HEK293 (cell line): ENCODE results near the gene ACOT7.

Experiments
- CTCF ChIP-seq: fragments of 450-650 bp; formaldehyde crosslinking; IDR thresholded peaks from 2 replicates; pipeline ENCODE4 v1.5.1; 2016; ENCODE audit warnings: missing biosample characterization, missing genetic modification characterization
- SETDB1 ChIP-seq: IDR thresholded peaks from one replicate; pipeline ENCODE4 v1.6.1; 2017; ENCODE audit warnings: mild to moderate bottlenecking, low read length, moderate library complexity, mixed read lengths; ENCODE audit not compliant: insufficient read length
- TRIM28 ChIP-seq: IDR thresholded peaks from 2 replicates; pipeline ENCODE4 v1.6.1; 2011; ENCODE audit warnings: low read length, control low read depth, borderline replicate concordance
- YY1 ChIP-seq: fragments of 450-650 bp; formaldehyde crosslinking; IDR thresholded peaks from 2 replicates; pipeline ENCODE4 v1.5.1; 2018; ENCODE audit warnings: missing biosample characterization, missing genetic modification characterization
- ZNF146 ChIP-seq: fragments of 450-650 bp; formaldehyde crosslinking; IDR thresholded peaks from 2 replicates; pipeline ENCODE4 v1.5.1; 2016; ENCODE audit warnings: missing biosample characterization, missing genetic modification characterization
- ZNF223 ChIP-seq: fragments of 450-650 bp; formaldehyde crosslinking; IDR thresholded peaks from 2 replicates; pipeline ENCODE4 v1.5.1; 2016; ENCODE audit warnings: missing biosample characterization, missing genetic modification characterization
- ZNF274 ChIP-seq, 2 experiments: fragments of 200-500 bp in 1 of 2; fragments of 450-650 bp in 1 of 2; sonication (Bioruptor generic) in 1 of 2; formaldehyde crosslinking in 1 of 2; IDR thresholded peaks; 2 replicates each; pipeline versions ENCODE4 v1.5.1 to v1.6.1; 2014 to 2016; ENCODE audit warnings: borderline replicate concordance in 1 of 2, inconsistent platforms in 1 of 2, low read length in 1 of 2, missing biosample characterization in 1 of 2, missing genetic modification characterization in 1 of 2
- ZNF362 ChIP-seq: fragments of 450-650 bp; formaldehyde crosslinking; IDR thresholded peaks from 2 replicates; pipeline ENCODE4 v1.5.1; 2016; ENCODE audit warnings: missing biosample characterization, missing genetic modification characterization
- ZNF404 ChIP-seq: fragments of 450-650 bp; formaldehyde crosslinking; IDR thresholded peaks from 2 replicates; pipeline ENCODE4 v1.5.1; 2017; ENCODE audit warnings: missing biosample characterization, missing genetic modification characterization
- ZNF514 ChIP-seq: fragments of 450-650 bp; formaldehyde crosslinking; IDR thresholded peaks from 2 replicates; pipeline ENCODE4 v1.5.1; 2016; ENCODE audit warnings: missing biosample characterization, missing genetic modification characterization
- TF ChIP-seq, protein P1 (sequence below): fragments of 450-650 bp; formaldehyde crosslinking; IDR thresholded peaks from 2 replicates; pipeline ENCODE4 v1.5.1; 2016; ENCODE audit warnings: missing biosample characterization, missing genetic modification characterization
- TF ChIP-seq, protein P2 (sequence below): fragments of 450-650 bp; formaldehyde crosslinking; IDR thresholded peaks from 2 replicates; pipeline ENCODE4 v1.5.1; 2016; ENCODE audit warnings: missing biosample characterization, missing genetic modification characterization, low read depth

GRCh38 chr1:6334261-6334993 lies 59.1 kb downstream of the ACOT7 start:
- TF ChIP-seq CTCF (tag by site-specific recombination) = no peak
- TF ChIP-seq ZNF514 (tag by site-specific recombination) = no peak
- TF ChIP-seq, protein P1, sequence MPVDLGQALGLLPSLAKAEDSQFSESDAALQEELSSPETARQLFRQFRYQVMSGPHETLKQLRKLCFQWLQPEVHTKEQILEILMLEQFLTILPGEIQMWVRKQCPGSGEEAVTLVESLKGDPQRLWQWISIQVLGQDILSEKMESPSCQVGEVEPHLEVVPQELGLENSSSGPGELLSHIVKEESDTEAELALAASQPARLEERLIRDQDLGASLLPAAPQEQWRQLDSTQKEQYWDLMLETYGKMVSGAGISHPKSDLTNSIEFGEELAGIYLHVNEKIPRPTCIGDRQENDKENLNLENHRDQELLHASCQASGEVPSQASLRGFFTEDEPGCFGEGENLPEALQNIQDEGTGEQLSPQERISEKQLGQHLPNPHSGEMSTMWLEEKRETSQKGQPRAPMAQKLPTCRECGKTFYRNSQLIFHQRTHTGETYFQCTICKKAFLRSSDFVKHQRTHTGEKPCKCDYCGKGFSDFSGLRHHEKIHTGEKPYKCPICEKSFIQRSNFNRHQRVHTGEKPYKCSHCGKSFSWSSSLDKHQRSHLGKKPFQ = no peak
- TF ChIP-seq ZNF404 (tag by site-specific recombination) = no peak
- TF ChIP-seq ZNF362 (tag by site-specific recombination) = no peak
- no peak for TF ChIP-seq SETDB1
- TF ChIP-seq YY1 (tag by site-specific recombination) = no peak
- TF ChIP-seq ZNF223 (tag by site-specific recombination) = no peak
- no peak for TF ChIP-seq ZNF146 (tag by site-specific recombination)
- TF ChIP-seq ZNF274 (IDR thresholded peaks at IDR 0.05; ENCODE audit: low read length) = no peak
- no peak for TF ChIP-seq ZNF274 (tag by site-specific recombination; IDR thresholded peaks at IDR 0.05; ENCODE audit: borderline replicate concordance)
- TF ChIP-seq TRIM28 = no peak
- TF ChIP-seq, protein P2, sequence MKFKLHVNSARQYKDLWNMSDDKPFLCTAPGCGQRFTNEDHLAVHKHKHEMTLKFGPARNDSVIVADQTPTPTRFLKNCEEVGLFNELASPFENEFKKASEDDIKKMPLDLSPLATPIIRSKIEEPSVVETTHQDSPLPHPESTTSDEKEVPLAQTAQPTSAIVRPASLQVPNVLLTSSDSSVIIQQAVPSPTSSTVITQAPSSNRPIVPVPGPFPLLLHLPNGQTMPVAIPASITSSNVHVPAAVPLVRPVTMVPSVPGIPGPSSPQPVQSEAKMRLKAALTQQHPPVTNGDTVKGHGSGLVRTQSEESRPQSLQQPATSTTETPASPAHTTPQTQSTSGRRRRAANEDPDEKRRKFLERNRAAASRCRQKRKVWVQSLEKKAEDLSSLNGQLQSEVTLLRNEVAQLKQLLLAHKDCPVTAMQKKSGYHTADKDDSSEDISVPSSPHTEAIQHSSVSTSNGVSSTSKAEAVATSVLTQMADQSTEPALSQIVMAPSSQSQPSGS (tag by site-specific recombination) = no peak
